HFFc6 (cell line): ENCODE measurements around the gene KXD1. TPM values are rescaled to one million over a fixed set of nuclear protein-coding genes. Genes with fewer than 3 reads are reported as not detected.

Source experiments
- DNase-seq: peaks from one replicate; pipeline ENCODE4 v3.0.0-alpha.2; 2018
- H3K27ac Mint-ChIP-seq: 2 replicates; pipeline ENCODE4 v1.8.0; 2020; ENCODE audit warnings: mild to moderate bottlenecking, mixed read lengths
- H3K27me3 Mint-ChIP-seq: 2 replicates; pipeline ENCODE4 v1.8.0; 2021; ENCODE audit warnings: mild to moderate bottlenecking, moderate library complexity, mixed read lengths; ENCODE audit not compliant: insufficient read depth
- H3K36me3 Mint-ChIP-seq: 2 replicates; pipeline ENCODE4 v1.8.0; 2021; ENCODE audit warnings: low read depth, mixed read lengths
- H3K4me1 Mint-ChIP-seq: 2 replicates; pipeline ENCODE4 v1.8.0; 2020; ENCODE audit warnings: low read depth, mixed read lengths
- H3K4me3 Mint-ChIP-seq: 2 replicates; pipeline ENCODE4 v1.8.0; 2020; ENCODE audit warnings: mild to moderate bottlenecking, moderate library complexity, mixed read lengths
- H3K9me3 Mint-ChIP-seq: 2 replicates; pipeline ENCODE4 v1.8.0; 2020; ENCODE audit warnings: mild to moderate bottlenecking, mixed read lengths
- CTCF ChIP-seq: fragments of 200-600 bp; sonication (generic); IDR thresholded peaks from 2 replicates; pipeline ENCODE4 v1.5.0; 2021; ENCODE audit warnings: antibody characterized with exemption, mild to moderate bottlenecking
- total RNA-seq, 6 experiments: library from RNA; stranded (reverse); fragmentation: NEBNext Ultra II Directional; extraction: Animal tissue kit (Norgen Biotek cat#: 25700); gene quantifications; 2 replicates in 1 of 6; 3 replicates in 5 of 6; pipeline ENCODE4 v1.2.3, GENCODE V29; 2021

KXD1 gene
- total RNA-seq, 6 experiments from 2014 or later, result 109 to 123 (median 115) TPM

- no peaks in the 10 kb centered on the region for H3K4me1 Mint-ChIP-seq
- H3K27ac Mint-ChIP-seq, result no peak overlapping the region
- peaks cover 12% of the 10 kb centered on the region for H3K27me3 Mint-ChIP-seq
- no peak for DNase-seq
- TF ChIP-seq CTCF, result no peak
- no peaks in the 10 kb centered on the region for H3K36me3 Mint-ChIP-seq
- no peak overlapping the region for H3K4me3 Mint-ChIP-seq
- no peaks in the 10 kb centered on the region for H3K9me3 Mint-ChIP-seq
These were observed 44.2 kb downstream of the KXD1 start for GRCh38 chr19:18601875-18602274.

- Mint-ChIP-seq H3K27me3 (peaks cover 21% of the 10 kb centered on the region), H3K9me3 (no peaks in the 10 kb centered on the region), H3K36me3 (no peaks in the 10 kb centered on the region), H3K4me1 (no peaks in the 10 kb centered on the region), H3K4me3 (no peak overlapping the region), H3K27ac (no peak overlapping the region)
- DNase-seq, result no peak
- TF ChIP-seq CTCF, result peak; percentile 33
These were observed 45.7 kb downstream of the KXD1 start for GRCh38 chr19:18603255-18603957.

DNA sequence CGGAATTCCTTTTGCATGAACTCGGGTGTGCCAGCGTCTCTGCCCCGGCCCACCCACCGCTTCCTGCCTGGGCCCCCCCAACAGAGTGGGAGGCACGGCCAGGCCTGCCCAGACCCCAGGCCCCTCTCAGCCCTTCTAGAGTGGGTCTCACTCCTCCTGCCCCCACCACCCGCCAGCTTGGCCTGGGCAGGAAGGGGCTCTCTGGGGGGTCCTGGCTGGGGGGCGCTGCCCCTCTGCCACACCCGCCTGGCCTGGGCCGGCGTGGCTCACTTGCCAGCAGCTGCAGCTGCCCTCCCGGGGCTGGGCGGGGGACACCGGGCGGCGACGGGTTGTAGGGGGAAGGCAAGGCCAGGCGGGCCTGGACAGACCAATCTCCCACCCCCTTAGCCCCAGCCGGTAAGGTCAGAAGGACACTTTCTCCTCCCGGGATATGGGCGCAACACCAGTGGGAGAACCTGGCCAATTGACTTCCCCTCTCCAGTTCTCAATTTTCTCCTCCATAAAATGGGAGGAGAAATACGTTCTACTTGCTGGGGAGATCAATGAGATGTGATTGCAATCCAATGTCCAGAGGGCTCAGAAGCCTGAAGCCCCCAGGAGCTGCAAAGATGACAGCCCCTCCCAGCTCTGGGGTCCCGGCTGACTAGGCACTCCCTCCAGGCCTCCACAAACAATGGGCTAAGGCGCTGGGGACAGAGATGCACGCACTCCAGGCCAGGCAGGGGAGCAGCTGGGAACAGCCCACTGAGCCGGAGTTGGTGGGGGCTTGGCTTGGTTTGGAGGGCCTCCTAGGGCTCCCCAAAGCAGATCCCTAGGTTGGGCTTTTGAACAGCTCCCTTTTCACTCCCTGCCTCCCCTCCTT, 46.5 kb downstream of the KXD1 start:
- no peak overlapping the region for H3K27ac Mint-ChIP-seq
- H3K4me3 Mint-ChIP-seq, result no peak overlapping the region
- no peaks in the 10 kb centered on the region for H3K4me1 Mint-ChIP-seq
- H3K9me3 Mint-ChIP-seq, result no peaks in the 10 kb centered on the region
- no peaks in the 10 kb centered on the region for H3K36me3 Mint-ChIP-seq
- DNase-seq, result no peak
- H3K27me3 Mint-ChIP-seq, result peaks cover 27% of the 10 kb centered on the region
- no peak for TF ChIP-seq CTCF

GRCh38 chr19:18604820-18605159, 47.1 kb downstream of the KXD1 start:
- no peak for DNase-seq
- no peaks in the 10 kb centered on the region for H3K4me1 Mint-ChIP-seq
- H3K27me3 Mint-ChIP-seq, result peaks cover 28% of the 10 kb centered on the region
- TF ChIP-seq CTCF, result no peak
- H3K36me3 Mint-ChIP-seq, result no peaks in the 10 kb centered on the region
- H3K4me3 Mint-ChIP-seq, result no peak overlapping the region
- H3K9me3 Mint-ChIP-seq, result no peaks in the 10 kb centered on the region
- H3K27ac Mint-ChIP-seq, result no peak overlapping the region

DNA sequence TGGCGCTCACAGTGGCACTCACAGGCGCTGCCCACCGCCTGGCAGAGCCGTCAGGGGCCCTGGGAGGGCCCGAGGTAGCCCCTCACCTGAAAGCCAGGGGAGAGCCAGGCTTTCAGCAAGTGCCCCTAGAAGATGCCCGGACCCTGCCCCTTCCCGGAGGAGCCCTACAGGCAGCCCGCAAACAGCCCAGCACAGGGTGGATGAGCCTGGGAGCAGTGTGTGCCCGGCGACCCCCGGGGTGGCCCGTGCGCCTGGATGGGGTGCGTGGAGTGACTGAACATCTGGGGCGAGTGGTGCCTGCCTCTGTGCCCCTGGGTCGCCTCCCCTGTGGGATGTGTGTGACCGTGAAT, 47.5 kb downstream of the KXD1 start:
- Mint-ChIP-seq H3K9me3 (no peaks in the 10 kb centered on the region), H3K27ac (no peak overlapping the region), H3K4me3 (peak overlapping the region; percentile 65), H3K4me1 (no peaks in the 10 kb centered on the region), H3K36me3 (no peaks in the 10 kb centered on the region), H3K27me3 (peaks cover 31% of the 10 kb centered on the region)
- no peak for TF ChIP-seq CTCF
- DNase-seq, result no peak
